Endothelial cell of umbilical vein (primary cell): ENCODE measurements around the gene SOHLH1.

Experiments
- CTCF ChIP-seq, 2 donors: IDR thresholded peaks; 1 replicate in 1 of 2; 2 replicates in 1 of 2; pipeline ENCODE4 v1.5.1; 2011; ENCODE audit warnings: low read length in 2 of 2, mild to moderate bottlenecking in 2 of 2, moderate library complexity in 2 of 2, control low read depth in 1 of 2, inconsistent platforms in 1 of 2, low read depth in 1 of 2; ENCODE audit not compliant: insufficient read depth in 1 of 2; ENCODE audit errors: extremely low read depth in 1 of 2
- EZH2 ChIP-seq: IDR thresholded peaks from 2 replicates; pipeline ENCODE4 v1.6.1; 2012; ENCODE audit warnings: borderline replicate concordance, low read depth, mild to moderate bottlenecking, moderate library complexity, low read length, inconsistent platforms; ENCODE audit not compliant: severe bottlenecking
- GATA2 ChIP-seq: IDR thresholded peaks from 2 replicates; pipeline ENCODE4 v1.7.0; 2011; ENCODE audit warnings: low read depth, mild to moderate bottlenecking, moderate library complexity, mixed read lengths, low read length; ENCODE audit not compliant: insufficient read length, insufficient read depth
- JUN ChIP-seq: IDR thresholded peaks from 2 replicates; pipeline ENCODE4 v1.6.1; 2011; ENCODE audit warnings: borderline replicate concordance, low read depth; ENCODE audit not compliant: insufficient read length, insufficient read depth
- MAX ChIP-seq: IDR thresholded peaks from 2 replicates; pipeline ENCODE4 v1.6.1; 2011; ENCODE audit not compliant: insufficient read depth, insufficient read length
- MYC ChIP-seq: IDR thresholded peaks from one replicate; pipeline ENCODE4 v1.6.1; 2011; ENCODE audit warnings: mild to moderate bottlenecking, low read depth, low read length
- POLR2A ChIP-seq: IDR thresholded peaks from 2 replicates; pipeline ENCODE4 v1.6.1; 2012; ENCODE audit warnings: low read depth, mild to moderate bottlenecking, control low read depth, low read length
- POLR2AphosphoS5 ChIP-seq: IDR thresholded peaks from 2 replicates; pipeline ENCODE4 v1.6.1; 2012; ENCODE audit warnings: low read depth, mild to moderate bottlenecking, control low read depth, low read length, moderate library complexity; ENCODE audit not compliant: insufficient read depth

- TF ChIP-seq CTCF (IDR thresholded peaks at IDR 0.05; ENCODE audit: extremely low read depth in 1 of 2, insufficient read depth in 1 of 2, low read depth in 1 of 2, low read length in 2 of 2) (no peak), POLR2A (no peak), POLR2AphosphoS5 (no peak), MYC (no peak), JUN (no peak), EZH2 (no peak), MAX (no peak), GATA2 (no peak)
These were observed 22.4 kb downstream of the SOHLH1 start for GRCh38 chr9:135676891-135677290.
